Lower leg skin (tissue), 3 donors: Measurements from ENCODE around the gene PKN2.

Experiments
- POLR2A ChIP-seq, 2 donors: fragments of 450-650 bp; IDR thresholded peaks; one replicate each; pipeline ENCODE4 v1.6.1; 2016 to 2017; ENCODE audit warnings: antibody characterized with exemption in 2 of 2, mild to moderate bottlenecking in 1 of 2, moderate library complexity in 1 of 2
- TF ChIP-seq, protein P1 (sequence below), 3 donors: fragments of 450-650 bp; IDR thresholded peaks; one replicate each; pipeline ENCODE4 v1.5.1; 2016; ENCODE audit warnings: antibody characterized with exemption in 3 of 3, mild to moderate bottlenecking in 3 of 3, moderate library complexity in 2 of 3

DNA sequence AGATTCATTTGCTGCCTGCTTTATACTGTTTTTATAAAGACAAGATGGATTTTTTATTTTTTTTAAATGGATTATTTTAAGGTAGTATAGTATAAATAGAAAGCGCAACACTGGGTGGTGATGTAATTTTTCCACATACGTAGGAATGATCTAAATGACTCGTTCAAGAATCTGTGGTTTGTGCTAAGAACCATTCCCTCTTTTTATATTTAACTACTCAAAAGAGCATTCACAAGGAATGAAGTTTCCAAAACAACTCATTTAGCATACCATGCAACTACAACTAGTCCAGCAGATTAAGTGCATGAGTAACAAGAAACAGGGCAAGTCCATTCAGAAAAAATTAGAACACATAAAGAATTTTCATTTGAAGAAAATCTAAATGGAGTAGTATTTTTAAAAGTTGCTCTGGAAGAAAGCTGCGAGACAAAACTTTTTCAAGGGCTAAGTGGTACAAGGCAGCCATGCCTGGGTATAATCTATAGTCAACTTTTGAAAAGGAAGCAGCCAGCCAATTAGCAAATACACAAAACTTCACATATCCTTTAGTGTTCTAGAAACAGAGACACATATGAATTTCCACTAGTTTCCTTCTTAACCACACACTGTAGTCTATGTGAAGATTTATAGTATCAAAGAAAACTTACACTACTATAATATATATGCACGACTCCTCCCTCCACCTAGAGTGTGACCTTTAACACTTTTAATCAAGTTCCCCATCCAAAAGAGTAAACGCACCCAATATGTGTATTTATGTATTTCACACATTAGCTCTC is 183.9 kb downstream of the PKN2 start:
- TF ChIP-seq, protein P1, sequence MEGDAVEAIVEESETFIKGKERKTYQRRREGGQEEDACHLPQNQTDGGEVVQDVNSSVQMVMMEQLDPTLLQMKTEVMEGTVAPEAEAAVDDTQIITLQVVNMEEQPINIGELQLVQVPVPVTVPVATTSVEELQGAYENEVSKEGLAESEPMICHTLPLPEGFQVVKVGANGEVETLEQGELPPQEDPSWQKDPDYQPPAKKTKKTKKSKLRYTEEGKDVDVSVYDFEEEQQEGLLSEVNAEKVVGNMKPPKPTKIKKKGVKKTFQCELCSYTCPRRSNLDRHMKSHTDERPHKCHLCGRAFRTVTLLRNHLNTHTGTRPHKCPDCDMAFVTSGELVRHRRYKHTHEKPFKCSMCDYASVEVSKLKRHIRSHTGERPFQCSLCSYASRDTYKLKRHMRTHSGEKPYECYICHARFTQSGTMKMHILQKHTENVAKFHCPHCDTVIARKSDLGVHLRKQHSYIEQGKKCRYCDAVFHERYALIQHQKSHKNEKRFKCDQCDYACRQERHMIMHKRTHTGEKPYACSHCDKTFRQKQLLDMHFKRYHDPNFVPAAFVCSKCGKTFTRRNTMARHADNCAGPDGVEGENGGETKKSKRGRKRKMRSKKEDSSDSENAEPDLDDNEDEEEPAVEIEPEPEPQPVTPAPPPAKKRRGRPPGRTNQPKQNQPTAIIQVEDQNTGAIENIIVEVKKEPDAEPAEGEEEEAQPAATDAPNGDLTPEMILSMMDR (IDR thresholded peaks at IDR 0.05), result no peak
- TF ChIP-seq POLR2A (IDR thresholded peaks at IDR 0.05), result no peak
